SK-N-SH (cell line): ENCODE data around the gene AMT.

Experiments
- CTCF ChIP-seq: fragments of 200-600 bp; sonication (generic); IDR thresholded peaks from 2 replicates; pipeline ENCODE4 v1.6.1; 2017; ENCODE audit warnings: antibody characterized with exemption, mild to moderate bottlenecking, moderate library complexity
- EP300 ChIP-seq, 2 experiments: IDR thresholded peaks; 2 replicates each; pipeline versions ENCODE4 v1.4.0 to v1.6.1; 2012; ENCODE audit warnings: borderline replicate concordance in 1 of 2, low read depth in 1 of 2, low read length in 1 of 2
- JUND ChIP-seq: IDR thresholded peaks from 2 replicates; pipeline ENCODE4 v1.4.0; 2012
- MAX ChIP-seq: IDR thresholded peaks from 2 replicates; pipeline ENCODE4 v1.4.0; 2012; ENCODE audit warnings: low read depth
- MXI1 ChIP-seq: IDR thresholded peaks from 2 replicates; pipeline ENCODE4 v1.6.1; 2012; ENCODE audit warnings: mild to moderate bottlenecking, low read depth, low read length, improper control_type of control experiment
- POLR2AphosphoS5 ChIP-seq: IDR thresholded peaks from 2 replicates; pipeline ENCODE4 v1.6.1; 2012; ENCODE audit warnings: low read depth, low read length
- SIN3A ChIP-seq: IDR thresholded peaks from 2 replicates; pipeline ENCODE4 v1.6.1; 2012; ENCODE audit warnings: low read depth, mild to moderate bottlenecking, low read length, moderate library complexity, borderline replicate concordance

- no peak for TF ChIP-seq EP300 (IDR thresholded peaks at IDR 0.05; ENCODE audit: borderline replicate concordance in 1 of 2, low read depth in 1 of 2, low read length in 1 of 2)
- no peak for TF ChIP-seq JUND
- no peak for TF ChIP-seq MXI1
- no peak for TF ChIP-seq MAX
- no peak for TF ChIP-seq CTCF
- no peak for TF ChIP-seq SIN3A
- TF ChIP-seq POLR2AphosphoS5 = no peak
These were observed 32.2 kb upstream of the AMT start for GRCh38 chr3:49454458-49454857.
